Glomerular endothelial cell (primary cell): ENCODE data around the gene SPAG9. TPM values are rescaled to one million over a fixed set of nuclear protein-coding genes. Genes with fewer than 3 reads are reported as not detected.

Source experiments
- DNase-seq: peaks from one replicate; pipeline ENCODE4 v3.0.0-alpha.2; 2011; ENCODE audit warnings: low read depth, low spot score; ENCODE audit errors: extremely low read depth
- total RNA-seq: library from RNA; depleted of rRNA; stranded (reverse); fragments of >200 nt; gene quantifications from 2 replicates; pipeline ENCODE4 v1.2.3, GENCODE V29; 2015

SPAG9 gene
- total RNA-seq, 1 donor from 2014 or later, result 117 TPM

DNA sequence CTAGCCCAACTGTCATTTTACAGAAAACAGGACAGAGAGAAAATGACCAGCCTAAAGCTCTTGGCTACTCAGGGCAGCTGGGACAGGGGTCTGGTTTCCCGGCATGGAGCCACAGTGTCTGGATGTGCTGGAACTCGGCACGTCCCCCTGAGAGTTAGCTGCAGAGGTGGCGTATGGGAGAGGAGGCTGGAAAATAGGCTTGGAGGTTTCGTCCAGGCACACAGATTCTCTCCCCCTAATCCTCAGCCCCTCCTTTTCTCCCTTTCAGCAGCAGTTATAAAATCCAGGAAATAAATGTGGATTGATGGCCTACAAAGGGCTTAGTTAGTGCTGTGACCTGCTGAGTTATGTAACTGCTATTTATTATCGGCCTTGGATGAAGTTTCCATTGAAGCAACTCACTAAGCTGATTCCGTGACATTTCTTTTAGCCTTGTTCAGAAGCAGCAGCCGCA lies 165.0 kb downstream of the SPAG9 start:
- no peak for DNase-seq

- DNase-seq, result no peak
Measured at GRCh38 chr17:50955160-50955559, 165.5 kb downstream of the SPAG9 start.

DNA sequence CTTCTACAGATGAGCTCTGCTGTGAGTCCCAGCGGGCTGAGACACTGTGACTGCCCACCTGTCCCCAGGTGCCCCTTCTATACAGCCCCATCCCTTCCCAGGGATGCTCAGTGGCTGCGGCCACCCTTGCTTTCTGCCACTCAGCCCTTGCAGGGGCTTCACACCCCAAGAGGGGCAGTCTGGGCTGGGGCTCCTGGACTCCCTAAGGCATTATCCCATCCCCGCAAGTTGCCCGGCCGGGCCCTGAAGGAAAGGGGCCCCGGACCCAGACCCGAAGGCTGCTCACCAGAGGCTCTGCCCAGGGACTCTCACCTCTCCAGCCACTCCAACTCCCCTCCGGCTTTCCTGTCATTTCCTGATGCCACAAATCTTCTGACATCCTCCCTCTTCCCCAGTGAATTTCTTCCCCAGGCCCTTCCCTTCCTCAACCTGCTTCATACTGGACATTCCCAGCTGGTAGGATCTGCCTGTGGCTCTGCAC lies 166.0 kb downstream of the SPAG9 start:
- DNase-seq, result no peak

DNA sequence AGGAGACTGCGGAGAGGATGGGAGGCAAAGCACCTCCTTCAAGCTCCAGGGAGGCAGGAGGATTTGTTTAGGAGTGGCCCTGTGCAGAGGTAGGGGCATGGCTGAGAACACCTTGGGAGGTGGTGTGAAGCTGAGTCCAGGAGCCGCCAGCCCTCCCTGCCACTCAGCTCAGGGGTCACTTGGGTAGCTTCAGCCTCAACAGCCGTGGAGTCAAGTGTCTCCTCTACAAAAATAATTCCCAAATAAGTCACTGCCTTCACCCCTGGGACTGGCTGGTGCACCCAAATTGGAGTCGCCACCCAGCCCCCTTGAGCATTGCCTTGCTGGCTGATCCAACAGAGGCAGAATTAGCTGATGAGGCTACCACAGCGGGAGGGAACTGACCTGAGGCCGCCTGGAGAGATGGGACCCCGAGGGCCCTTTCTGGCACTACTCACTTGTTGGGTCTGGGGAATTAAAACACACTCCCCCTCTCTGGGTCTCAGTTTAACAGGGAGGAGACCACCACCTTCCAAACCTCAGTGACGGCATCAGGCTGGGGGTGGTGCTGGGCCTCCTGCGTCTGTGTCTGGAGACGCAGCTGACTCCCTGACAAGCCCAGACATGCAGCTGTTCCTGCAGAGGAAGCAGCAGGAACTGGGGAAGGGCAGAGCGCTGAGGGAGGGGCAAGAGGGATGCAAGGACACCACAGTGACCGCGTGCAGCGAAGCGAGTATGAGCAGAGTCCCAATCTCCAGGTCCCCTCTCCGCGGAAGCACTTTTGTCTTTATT lies 166.7 kb downstream of the SPAG9 start:
- DNase-seq, result no peak

GRCh38 chr17:50953518-50953830 lies 167.2 kb downstream of the SPAG9 start:
- DNase-seq, result no peak

- no peak for DNase-seq
Measured at GRCh38 chr17:50952889-50953288, 167.8 kb downstream of the SPAG9 start.

DNA sequence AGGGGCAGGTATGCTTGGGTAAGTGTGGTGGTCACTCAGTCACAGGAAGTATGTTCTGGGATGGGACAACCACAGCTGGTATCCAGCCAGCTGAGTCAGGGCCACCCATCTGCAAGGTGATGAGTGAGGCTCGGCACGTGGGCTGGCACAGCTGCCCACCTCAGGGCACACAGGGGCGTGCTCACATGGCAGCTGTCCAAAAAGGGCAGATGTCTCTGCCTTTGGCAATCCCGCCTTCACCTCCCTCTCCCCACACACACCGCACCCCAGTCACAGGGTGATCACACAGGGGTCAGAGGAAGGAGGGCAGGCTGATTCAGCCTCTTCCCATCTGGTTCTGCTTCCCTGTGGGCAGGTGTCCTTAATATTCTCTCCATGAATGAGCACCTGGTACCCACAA lies 168.7 kb downstream of the SPAG9 start:
- DNase-seq, result no peak

- no peak for DNase-seq
Measured at GRCh38 chr17:50949989-50950877, 170.4 kb downstream of the SPAG9 start.

GRCh38 chr17:50949128-50949988 lies 171.3 kb downstream of the SPAG9 start:
- DNase-seq, result no peak

GRCh38 chr17:50948711-50949110 lies 172.0 kb downstream of the SPAG9 start:
- DNase-seq, result no peak

- no peak for DNase-seq
Measured at GRCh38 chr17:50947782-50948543, 172.7 kb downstream of the SPAG9 start.

- no peak for DNase-seq
Measured at GRCh38 chr17:50946891-50947781, 173.5 kb downstream of the SPAG9 start.

- no peak for DNase-seq
Measured at GRCh38 chr17:50946223-50946890, 174.3 kb downstream of the SPAG9 start.

- no peak for DNase-seq
Measured at GRCh38 chr17:50945779-50946222, 174.9 kb downstream of the SPAG9 start.

DNA sequence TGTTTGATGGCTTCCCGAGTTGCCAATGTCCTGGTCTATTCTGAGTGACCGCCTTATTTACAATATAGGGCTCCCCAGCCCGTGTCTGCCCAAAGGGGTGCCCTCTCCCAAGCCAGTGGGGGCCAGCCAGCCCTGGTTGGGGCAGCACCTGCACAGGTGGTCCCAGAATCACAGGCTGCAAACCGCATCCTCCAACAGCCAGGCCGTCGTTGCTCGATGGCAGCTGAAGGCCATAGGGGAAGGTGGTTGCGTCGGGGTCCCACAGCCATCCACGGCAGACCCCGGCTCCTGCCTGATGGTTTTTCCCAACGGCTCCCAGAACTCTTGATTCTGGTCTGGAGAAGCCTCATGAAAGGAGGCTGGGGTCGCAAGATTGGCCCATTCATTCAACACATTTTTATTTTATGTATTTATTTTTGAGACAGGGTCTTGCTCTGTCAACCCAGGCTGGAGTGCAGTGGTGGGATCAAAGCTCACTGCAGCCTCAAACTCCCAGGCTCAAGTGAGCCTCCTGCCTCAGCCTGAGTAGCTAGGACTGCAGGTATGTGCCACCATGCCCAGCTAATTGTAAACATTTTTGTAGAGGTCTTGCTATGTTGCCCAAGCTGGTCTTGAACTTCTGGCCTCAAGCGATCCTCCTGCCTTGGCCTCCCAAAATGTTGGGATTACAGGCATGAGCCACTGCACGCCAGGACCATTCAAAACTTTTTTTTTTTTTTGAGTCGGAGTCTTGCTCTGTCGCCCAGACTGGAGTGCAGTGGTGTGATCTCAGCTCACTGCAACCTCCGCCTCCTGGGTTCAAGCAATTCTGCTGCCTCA lies 175.6 kb downstream of the SPAG9 start:
- no peak for DNase-seq

DNA sequence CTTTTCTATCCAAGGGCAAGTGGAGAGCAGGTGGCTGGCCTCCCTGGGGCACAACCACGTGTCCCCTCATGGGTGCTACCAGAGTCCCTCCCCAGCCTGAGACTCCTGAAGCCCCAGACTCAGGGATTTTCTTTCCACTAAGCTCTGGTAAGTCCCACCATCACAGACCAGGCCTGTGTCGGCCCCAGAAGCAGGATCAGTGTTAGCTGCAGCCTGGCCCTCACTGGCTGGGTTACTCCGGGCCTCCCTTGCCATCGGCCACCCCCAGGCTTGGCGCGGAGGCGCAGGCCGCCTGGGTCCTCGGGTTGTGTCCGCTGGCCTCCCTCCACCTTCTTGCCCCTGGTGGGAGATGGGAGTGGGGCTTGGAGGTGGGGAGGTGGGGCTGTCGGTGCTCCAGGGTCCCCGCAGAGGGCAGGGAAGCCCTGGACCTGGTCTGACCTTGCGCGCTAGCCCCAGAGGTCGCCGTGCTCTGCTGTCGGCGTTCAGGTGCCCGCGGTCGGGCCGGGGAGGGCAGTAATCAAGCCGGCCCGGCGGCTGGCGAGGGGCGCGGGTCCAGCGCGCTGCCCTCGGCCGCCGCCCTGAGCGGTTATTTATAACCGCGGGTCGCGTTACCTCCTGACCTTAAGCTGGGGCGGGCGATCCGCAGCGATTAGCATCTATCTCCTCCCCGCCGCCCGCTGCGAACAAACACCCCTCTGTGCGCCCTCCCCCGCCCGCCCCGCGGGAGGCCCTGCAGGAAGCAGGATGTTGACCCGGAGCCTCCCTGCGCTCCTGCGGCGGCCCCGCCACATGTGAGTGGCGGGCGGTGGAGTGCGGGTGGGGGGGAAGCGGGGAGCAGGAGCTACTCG lies 176.4 kb downstream of the SPAG9 start:
- no peak for DNase-seq

GRCh38 chr17:50943575-50943933 lies 177.1 kb downstream of the SPAG9 start:
- no peak for DNase-seq
